ENCODE data around the gene RAPGEF5.

RAPGEF5 gene

DNA sequence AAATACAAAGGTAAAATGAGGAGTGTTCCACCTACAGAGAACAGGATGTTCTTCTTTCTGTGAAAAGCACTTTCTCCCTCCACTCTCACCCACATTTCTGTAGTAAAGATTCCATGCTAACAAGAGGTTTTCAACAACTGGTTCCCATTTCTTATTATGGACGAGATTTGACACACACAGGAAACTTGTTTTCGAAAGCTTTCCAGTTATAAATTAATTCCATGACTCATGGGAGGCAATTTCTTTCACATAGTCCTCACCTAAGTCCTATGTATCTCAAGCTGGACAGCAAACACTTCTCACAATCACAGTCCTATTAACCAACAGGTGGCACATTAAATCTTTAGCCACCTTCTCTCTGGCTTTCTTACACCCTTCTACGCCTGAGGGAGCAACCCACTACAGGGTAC is 24.5 kb downstream of the RAPGEF5 start:
- no peaks in the 10 kb centered on the region for H3K4me1 ChIP-seq
- H3K4me3 ChIP-seq (ENCODE audit: low read depth, low read length), result no peak overlapping the region
- no peaks in the 10 kb centered on the region for H3K36me3 ChIP-seq (ENCODE audit: control insufficient read depth, insufficient read depth, low read length)

GRCh38 chr7:22331704-22332103 is 25.2 kb downstream of the RAPGEF5 start:
- no peak overlapping the region for H3K9ac ChIP-seq
- no peaks in the 10 kb centered on the region for H3K4me1 ChIP-seq
- H3K4me2 ChIP-seq (ENCODE audit: low read length), result no peak overlapping the region
- no peak for TF ChIP-seq CTCF (IDR thresholded peaks at IDR 0.05)
- H3K79me2 ChIP-seq, result no peaks in the 10 kb centered on the region
- H3K9me3 ChIP-seq (ENCODE audit: control insufficient read depth, low read length), result no peaks in the 10 kb centered on the region
- no peak overlapping the region for H3K4me3 ChIP-seq (ENCODE audit: low read depth, low read length)
- H3K27ac ChIP-seq, result no peak overlapping the region
- H3K36me3 ChIP-seq (ENCODE audit: control insufficient read depth, insufficient read depth, low read length), result no peaks in the 10 kb centered on the region
- H3K27me3 ChIP-seq (ENCODE audit: control insufficient read depth, insufficient read depth, low read length), result no peaks in the 10 kb centered on the region
- H2AFZ ChIP-seq, result no peak overlapping the region

More for the DNA sequence above, 24.5 kb downstream of the RAPGEF5 start:
- TF ChIP-seq CTCF (IDR thresholded peaks at IDR 0.05), result no peak
- H3K27ac ChIP-seq, result no peak overlapping the region
- H3K4me2 ChIP-seq (ENCODE audit: low read length), result no peak overlapping the region
- no peaks in the 10 kb centered on the region for H3K9me3 ChIP-seq (ENCODE audit: control insufficient read depth, low read length)
- H3K9ac ChIP-seq, result no peak overlapping the region
- H2AFZ ChIP-seq, result no peak overlapping the region
- H3K79me2 ChIP-seq, result no peaks in the 10 kb centered on the region
- H3K27me3 ChIP-seq (ENCODE audit: control insufficient read depth, insufficient read depth, low read length), result no peaks in the 10 kb centered on the region

DNA sequence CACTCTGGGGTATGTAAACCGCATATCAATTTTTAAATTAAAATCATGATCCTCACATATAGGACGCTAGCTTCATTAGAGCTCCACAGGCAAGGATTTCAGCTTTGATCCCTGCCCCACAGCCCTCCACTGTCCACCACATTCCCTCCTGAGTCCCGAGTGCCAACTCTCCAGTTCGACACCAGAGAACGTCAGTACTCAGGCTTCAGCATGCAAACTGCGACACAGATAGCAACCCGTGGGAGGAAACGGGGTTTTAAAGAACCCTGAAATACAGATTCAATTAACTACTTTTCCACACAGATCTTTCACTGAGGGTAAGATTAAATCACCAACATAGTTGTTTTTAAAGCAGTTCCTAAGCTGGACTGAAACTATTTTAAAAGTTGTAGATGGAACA is 26.1 kb downstream of the RAPGEF5 start:
- no peak overlapping the region for H3K27ac ChIP-seq
- H3K36me3 ChIP-seq (ENCODE audit: control insufficient read depth, insufficient read depth, low read length), result no peaks in the 10 kb centered on the region
- no peaks in the 10 kb centered on the region for H3K9me3 ChIP-seq (ENCODE audit: control insufficient read depth, low read length)
- no peaks in the 10 kb centered on the region for H3K27me3 ChIP-seq (ENCODE audit: control insufficient read depth, insufficient read depth, low read length)
- H3K79me2 ChIP-seq, result no peaks in the 10 kb centered on the region
- H3K4me3 ChIP-seq (ENCODE audit: low read depth, low read length), result no peak overlapping the region
- no peak overlapping the region for H3K4me2 ChIP-seq (ENCODE audit: low read length)
- H3K4me1 ChIP-seq, result no peaks in the 10 kb centered on the region
- no peak overlapping the region for H2AFZ ChIP-seq
- TF ChIP-seq CTCF (IDR thresholded peaks at IDR 0.05), result no peak
- H3K9ac ChIP-seq, result no peak overlapping the region

DNA sequence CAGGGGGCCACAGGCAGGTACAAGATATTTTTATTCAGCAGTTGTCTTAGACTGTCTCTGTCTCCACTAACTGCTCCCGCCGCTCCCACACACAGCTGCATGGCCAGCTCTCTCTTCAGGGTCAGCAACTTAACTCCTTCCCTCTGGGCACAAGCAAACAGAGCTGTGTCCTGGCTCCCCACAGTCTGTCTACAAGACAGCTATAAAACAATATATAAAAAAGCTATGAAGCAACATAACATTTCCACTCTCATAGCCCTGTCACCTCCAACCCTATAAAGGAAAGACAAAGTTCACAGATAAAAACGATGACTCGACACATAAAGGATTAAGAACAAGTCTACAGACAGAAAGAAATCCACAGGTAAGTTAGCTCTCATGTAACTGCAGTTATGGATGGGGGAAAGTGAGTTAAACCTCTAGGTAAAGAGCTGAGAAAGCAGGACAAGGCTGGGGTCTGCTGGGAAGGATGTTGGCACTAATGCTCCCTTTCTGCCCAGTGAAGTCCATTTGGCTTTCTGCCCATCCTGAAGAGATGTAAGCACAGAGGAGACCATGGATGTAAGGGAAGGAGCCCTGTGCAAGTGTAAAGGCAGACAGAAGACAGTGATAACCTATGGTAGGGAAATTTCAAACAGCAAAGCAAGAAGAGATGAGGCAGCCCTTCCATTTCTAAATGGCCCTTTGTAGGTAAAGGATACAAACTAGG is 27.0 kb downstream of the RAPGEF5 start:
- no peak overlapping the region for H2AFZ ChIP-seq
- no peaks in the 10 kb centered on the region for H3K9me3 ChIP-seq (ENCODE audit: control insufficient read depth, low read length)
- no peak for TF ChIP-seq CTCF (IDR thresholded peaks at IDR 0.05)
- H3K27me3 ChIP-seq (ENCODE audit: control insufficient read depth, insufficient read depth, low read length), result no peaks in the 10 kb centered on the region
- H3K9ac ChIP-seq, result no peak overlapping the region
- no peaks in the 10 kb centered on the region for H3K4me1 ChIP-seq
- no peak overlapping the region for H3K4me3 ChIP-seq (ENCODE audit: low read depth, low read length)
- H3K36me3 ChIP-seq (ENCODE audit: control insufficient read depth, insufficient read depth, low read length), result no peaks in the 10 kb centered on the region
- no peak overlapping the region for H3K4me2 ChIP-seq (ENCODE audit: low read length)
- no peaks in the 10 kb centered on the region for H3K79me2 ChIP-seq
- H3K27ac ChIP-seq, result no peak overlapping the region

DNA sequence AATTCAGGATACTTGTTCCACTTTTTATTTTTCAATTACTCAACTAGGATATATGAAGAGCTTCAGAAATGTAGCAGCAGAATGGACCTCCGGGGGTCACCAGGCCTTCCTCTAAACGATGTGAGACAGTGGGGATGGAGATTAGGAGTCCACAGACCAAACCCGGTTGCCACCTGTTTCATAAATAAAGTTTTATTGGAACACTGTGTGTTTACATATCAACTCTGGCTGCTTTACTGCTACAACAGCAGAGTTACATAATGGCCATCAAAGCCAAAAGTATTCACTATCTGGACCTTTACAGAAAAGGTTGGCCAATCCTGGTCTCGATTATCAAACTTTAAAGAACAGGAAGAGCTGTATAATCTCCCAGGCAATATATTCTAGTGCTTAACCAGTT is 30.8 kb downstream of the RAPGEF5 start:
- Histone ChIP-seq H2AFZ (no peak overlapping the region), H3K27ac (no peak overlapping the region), H3K9ac (no peak overlapping the region), H3K36me3 (ENCODE audit: control insufficient read depth, insufficient read depth, low read length) (no peaks in the 10 kb centered on the region), H3K4me3 (ENCODE audit: low read depth, low read length) (no peak overlapping the region), H3K9me3 (ENCODE audit: control insufficient read depth, low read length) (no peaks in the 10 kb centered on the region), H3K79me2 (no peaks in the 10 kb centered on the region), H3K4me2 (ENCODE audit: low read length) (no peak overlapping the region), H3K27me3 (ENCODE audit: control insufficient read depth, insufficient read depth, low read length) (no peaks in the 10 kb centered on the region), H3K4me1 (no peaks in the 10 kb centered on the region)
- TF ChIP-seq CTCF (IDR thresholded peaks at IDR 0.05), result no peak

Measured in parathyroid adenoma (tissue), 2 donors.